ENCODE data around the gene SLC26A1.

The SLC26A1 gene

DNA sequence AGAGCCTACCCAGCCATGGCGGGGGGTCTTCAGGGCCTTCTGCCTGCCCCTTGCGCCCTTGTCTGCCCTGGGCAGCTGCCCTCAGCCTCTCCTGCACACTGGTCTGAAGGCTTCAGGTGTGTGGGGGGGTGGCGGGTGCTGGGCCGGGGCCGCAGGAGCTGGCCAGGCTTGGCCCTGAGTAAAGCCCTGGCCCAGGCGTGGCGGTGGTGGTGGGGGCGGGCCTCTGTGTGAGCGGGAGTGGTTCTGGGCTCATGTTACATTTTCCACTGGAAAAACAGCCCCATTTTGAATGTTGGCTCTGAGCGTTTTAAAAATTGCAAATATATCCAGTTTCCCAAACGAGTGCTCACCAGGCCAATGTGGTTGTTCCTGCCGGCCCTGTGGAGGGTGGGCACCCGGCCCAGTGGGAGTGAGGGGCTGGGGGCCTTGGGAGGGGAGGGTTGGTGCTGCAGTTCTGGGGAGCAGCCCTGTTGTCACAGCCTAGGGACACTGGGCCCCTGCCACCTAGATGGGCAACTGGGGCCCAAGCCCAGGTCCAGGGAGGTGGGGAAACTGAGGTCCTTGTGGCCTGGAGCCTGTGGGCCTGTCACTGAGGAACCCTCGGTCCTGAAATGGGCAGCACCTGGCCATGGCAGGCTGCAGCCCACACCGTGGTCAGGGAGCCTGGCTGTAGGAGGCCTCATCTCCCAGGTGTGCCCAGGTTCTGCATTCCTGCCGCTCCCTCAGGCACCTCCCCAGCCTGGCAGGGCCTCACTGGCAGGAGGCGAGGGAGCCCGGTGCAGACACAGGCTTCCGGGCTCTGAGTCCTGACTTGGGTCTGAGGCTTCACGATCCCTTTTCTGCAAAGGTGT, 46.5 kb upstream of the SLC26A1 start:
- DNase-seq (ENCODE audit: low read depth), result no peak
- H3K4me3 ChIP-seq (ENCODE audit: low read depth, low read length), result no peak overlapping the region
- TF ChIP-seq, protein P1, sequence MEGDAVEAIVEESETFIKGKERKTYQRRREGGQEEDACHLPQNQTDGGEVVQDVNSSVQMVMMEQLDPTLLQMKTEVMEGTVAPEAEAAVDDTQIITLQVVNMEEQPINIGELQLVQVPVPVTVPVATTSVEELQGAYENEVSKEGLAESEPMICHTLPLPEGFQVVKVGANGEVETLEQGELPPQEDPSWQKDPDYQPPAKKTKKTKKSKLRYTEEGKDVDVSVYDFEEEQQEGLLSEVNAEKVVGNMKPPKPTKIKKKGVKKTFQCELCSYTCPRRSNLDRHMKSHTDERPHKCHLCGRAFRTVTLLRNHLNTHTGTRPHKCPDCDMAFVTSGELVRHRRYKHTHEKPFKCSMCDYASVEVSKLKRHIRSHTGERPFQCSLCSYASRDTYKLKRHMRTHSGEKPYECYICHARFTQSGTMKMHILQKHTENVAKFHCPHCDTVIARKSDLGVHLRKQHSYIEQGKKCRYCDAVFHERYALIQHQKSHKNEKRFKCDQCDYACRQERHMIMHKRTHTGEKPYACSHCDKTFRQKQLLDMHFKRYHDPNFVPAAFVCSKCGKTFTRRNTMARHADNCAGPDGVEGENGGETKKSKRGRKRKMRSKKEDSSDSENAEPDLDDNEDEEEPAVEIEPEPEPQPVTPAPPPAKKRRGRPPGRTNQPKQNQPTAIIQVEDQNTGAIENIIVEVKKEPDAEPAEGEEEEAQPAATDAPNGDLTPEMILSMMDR (IDR thresholded peaks at IDR 0.05; ENCODE audit: insufficient read depth, low read depth, low read length, missing control alignments), result no peak

DNA sequence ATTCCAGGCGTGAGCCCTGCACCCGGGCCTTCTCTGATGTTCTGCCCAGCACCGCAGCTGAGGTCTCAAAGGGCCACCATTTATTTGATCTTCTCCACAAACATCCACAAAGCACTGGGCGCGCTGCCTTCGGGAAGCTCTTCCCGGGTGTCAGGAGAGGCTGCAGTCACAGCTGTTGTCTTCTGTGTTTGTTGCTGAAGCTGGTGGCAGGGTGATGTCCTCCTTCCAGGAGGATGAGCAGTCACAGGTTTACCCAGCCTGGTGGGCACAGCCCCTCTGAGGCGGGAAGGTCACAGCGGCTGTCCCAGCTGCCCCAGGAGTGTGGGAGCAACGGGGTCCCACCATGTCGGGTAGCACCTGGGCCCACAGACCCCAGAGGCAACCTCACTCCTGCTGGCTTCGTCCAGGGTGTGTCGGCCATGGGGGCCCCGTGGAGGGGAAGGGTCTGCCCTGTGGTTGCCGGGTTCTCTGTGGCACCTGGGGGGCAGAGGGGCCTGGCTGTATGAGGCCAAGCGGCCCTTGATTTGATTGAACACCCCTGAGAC, 45.8 kb upstream of the SLC26A1 start:
- no peak overlapping the region for H3K4me3 ChIP-seq (ENCODE audit: low read depth, low read length)
- DNase-seq (ENCODE audit: low read depth), result no peak
- TF ChIP-seq, protein P1 (IDR thresholded peaks at IDR 0.05; ENCODE audit: insufficient read depth, low read depth, low read length, missing control alignments), result no peak

DNA sequence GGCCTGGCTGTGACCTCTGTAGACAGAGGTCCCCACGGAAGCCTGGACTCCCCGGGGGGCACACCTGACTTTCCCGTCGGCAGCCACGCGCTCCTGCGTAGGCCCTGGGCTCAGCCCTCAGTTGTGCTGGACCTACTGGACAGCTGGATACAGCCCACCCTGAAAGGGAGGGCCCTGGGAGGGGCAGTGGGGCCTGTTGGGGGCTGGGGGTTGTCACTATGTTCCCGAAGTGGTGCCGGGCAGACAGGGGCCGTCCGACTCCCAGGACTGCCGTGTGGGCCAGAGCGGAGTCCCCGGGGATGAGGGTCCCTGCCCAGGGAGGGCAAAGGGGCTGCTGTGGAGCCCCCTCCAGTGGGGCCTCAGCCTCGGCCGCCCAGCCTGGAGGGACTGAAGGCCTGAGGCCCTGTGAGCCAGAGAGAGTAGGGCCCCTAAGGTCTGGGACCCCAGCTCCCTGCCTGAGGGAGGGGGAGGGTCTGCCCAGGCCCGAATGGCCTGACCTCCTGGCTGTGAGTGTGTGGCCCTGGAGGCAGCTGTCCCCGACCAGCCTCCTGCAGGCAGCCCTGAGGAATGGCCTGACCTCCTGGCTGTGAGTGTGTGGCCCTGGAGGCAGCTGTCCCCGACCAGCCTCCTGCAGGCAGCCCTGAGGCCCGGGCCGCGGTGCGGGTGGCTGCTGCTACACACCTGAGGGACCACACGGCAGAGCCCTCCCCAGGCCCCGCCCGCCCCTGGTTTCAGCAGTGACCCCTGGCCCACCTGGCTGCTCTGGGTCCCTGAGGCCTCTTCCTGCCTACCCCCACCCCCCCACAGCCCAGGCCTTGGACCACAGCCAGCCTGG, 44.0 kb upstream of the SLC26A1 start:
- H3K4me3 ChIP-seq (ENCODE audit: low read depth, low read length), result no peak overlapping the region
- DNase-seq (ENCODE audit: low read depth), result no peak
- TF ChIP-seq, protein P1 (IDR thresholded peaks at IDR 0.05; ENCODE audit: insufficient read depth, low read depth, low read length, missing control alignments), result no peak

DNA sequence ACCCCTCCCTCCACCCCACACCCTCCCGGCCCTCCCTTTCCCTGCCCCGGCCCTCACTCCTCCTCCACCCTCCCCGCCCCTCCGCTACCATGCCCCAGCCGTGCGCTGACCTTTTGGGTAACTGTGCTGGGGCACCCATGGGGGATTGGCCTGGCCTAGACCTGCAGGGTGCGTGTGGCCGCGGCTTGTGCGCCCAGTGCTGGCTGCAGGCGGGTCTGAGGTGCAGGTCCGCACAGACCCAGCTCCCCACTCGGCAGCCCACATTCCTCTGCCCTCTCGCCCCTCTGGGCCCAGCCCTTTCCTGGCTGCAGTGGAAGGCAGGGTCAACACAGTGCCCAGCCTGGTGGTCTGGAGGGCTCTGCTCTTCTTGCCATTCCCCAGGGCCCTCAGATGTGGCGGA, 42.9 kb upstream of the SLC26A1 start:
- TF ChIP-seq, protein P1 (IDR thresholded peaks at IDR 0.05; ENCODE audit: insufficient read depth, low read depth, low read length, missing control alignments), result no peak
- DNase-seq (ENCODE audit: low read depth), result no peak
- H3K4me3 ChIP-seq (ENCODE audit: low read depth, low read length), result no peak overlapping the region

DNA sequence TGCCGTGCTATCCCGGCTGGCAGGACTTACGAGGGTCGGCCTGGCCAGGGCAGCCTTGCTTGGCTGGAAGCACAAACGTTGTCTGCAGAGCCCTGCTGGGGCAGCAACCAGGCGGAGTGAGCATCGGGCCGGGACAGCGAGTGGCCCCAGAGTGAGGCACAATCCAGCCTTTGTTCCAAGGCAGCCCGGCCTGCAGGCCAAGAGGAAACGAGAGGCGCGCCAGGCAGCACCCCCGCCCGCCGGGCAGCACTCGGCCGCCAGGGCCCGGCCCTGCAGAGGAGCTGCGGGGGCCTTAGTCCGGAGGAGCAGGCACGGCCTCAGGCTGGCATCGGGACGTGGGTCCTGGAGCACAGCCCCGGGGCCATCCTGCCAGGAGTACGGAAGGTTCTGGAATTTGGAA, 42.3 kb upstream of the SLC26A1 start:
- no peak for DNase-seq (ENCODE audit: low read depth)

DNA sequence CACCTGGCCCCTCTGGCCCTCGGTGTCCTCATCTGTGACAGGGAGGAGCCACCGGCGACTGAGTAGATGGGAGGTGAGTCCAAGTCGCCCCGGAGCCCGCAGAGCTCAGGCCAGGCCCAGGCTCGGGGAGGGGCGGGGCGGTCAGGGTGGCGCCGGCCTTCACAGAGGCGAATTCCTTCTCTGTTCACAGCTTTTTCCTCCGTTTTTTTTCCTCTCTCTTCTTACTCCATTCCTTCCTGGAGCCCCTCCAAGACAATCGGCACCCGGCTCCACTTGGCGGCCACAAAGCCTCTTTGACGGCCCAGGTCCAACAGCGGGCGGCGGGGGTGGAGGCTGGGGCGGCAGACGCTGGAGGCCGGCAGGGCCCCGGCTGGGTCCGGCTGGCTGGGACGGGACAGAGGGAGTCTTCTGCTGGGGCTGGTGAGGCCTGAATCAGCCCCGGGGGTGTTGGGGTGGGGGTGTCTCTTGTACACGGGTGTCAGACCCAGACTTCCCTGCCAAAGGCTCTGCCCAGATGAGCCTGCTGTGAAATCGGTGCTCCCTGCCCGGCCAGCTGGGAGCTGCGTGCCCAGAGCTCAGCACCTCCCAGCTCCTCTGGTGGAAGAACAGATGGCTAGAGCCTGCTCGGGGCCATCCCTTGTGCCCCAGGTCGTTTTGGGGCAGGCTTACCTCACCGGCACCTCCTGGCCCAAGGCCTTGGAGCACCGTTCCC, 40.8 kb upstream of the SLC26A1 start:
- DNase-seq (ENCODE audit: low read depth), result no peak
- no peak overlapping the region for H3K4me3 ChIP-seq (ENCODE audit: low read depth, low read length)
- TF ChIP-seq, protein P1 (IDR thresholded peaks at IDR 0.05; ENCODE audit: insufficient read depth, low read depth, low read length, missing control alignments), result no peak

More for the DNA sequence above, 42.3 kb upstream of the SLC26A1 start:
- no peak overlapping the region for H3K4me3 ChIP-seq (ENCODE audit: low read depth, low read length)
- TF ChIP-seq, protein P1 (IDR thresholded peaks at IDR 0.05; ENCODE audit: insufficient read depth, low read depth, low read length, missing control alignments), result no peak
